Thoracic aorta (tissue), 2 donors: ENCODE data around the gene WAPL. TPM values are rescaled to one million over a fixed set of nuclear protein-coding genes. Genes with fewer than 3 reads are reported as not detected.

Experiments
- ATAC-seq: fragments of 150-250 bp; one replicate; pipeline ENCODE4 v1.8.0; 2017; ENCODE audit warnings: low read depth; ENCODE audit not compliant: insufficient number of reproducible peaks, low FRiP score
- DNase-seq: peaks from one replicate; pipeline ENCODE4 v3.0.0-alpha.2; 2020; ENCODE audit warnings: low spot score
- H3K27ac ChIP-seq, 2 donors: fragments of 200-600 bp; sonication (generic); 1 replicate in 1 of 2; 2 replicates in 1 of 2; pipeline ENCODE4 v1.5.1; 2016; ENCODE audit warnings: mild to moderate bottlenecking in 2 of 2, moderate library complexity in 2 of 2
- H3K27me3 ChIP-seq: fragments of 200-600 bp; sonication (generic); replicated peaks from 2 replicates; pipeline ENCODE4 v1.6.0; 2016; ENCODE audit warnings: mild to moderate bottlenecking; ENCODE audit not compliant: insufficient read depth
- H3K36me3 ChIP-seq: fragments of 200-600 bp; sonication (generic); one replicate; pipeline ENCODE4 v1.5.1; 2016
- H3K4me1 ChIP-seq, 2 donors: fragments of 200-600 bp; sonication (generic); 1 replicate in 1 of 2; 2 replicates in 1 of 2; pipeline versions ENCODE4 v1.5.1 to v1.6.0; 2016; ENCODE audit warnings: low read depth in 2 of 2, mild to moderate bottlenecking in 1 of 2; ENCODE audit not compliant: control insufficient read depth in 1 of 2
- H3K4me3 ChIP-seq: fragments of 200-600 bp; sonication (generic); 2 replicates; pipeline ENCODE4 v1.5.1; 2016; ENCODE audit warnings: mild to moderate bottlenecking
- H3K9me3 ChIP-seq: fragments of 200-600 bp; sonication (generic); 2 replicates; pipeline ENCODE4 v1.5.1; 2016
- CTCF ChIP-seq: fragments of 200-600 bp; sonication (generic); IDR thresholded peaks from one replicate; pipeline ENCODE4 v1.5.1; 2019; ENCODE audit warnings: antibody characterized with exemption
- total RNA-seq, 2 donors: library from RNA; depleted of rRNA; stranded (reverse); fragments of >200 nt; gene quantifications; one replicate each; pipeline versions ENCODE4 v1.1.0 to v1.2.3, GENCODE V29; 2016

Gene WAPL
- total RNA-seq, 2 donors from 2014 or later: 25.9 to 52.7 TPM

GRCh38 chr10:86434656-86435055 lies 86.9 kb downstream of the WAPL start:
- Histone ChIP-seq H3K36me3 (peaks cover 11% of the 10 kb centered on the region), H3K9me3 (no peaks in the 10 kb centered on the region), H3K4me3 (no peak overlapping the region), H3K27me3 (no peaks in the 10 kb centered on the region), H3K27ac (peak overlapping the region in 1 of 2 donors; percentile 34), H3K4me1 (peaks cover 12 to 17% of the 10 kb centered on the region in 2 donors)
- no peak for DNase-seq
- no peak for ATAC-seq
- TF ChIP-seq CTCF: no peak

GRCh38 chr10:86423739-86424138 lies 97.9 kb downstream of the WAPL start:
- DNase-seq (no peak), ATAC-seq (no peak)
- no peaks in the 10 kb centered on the region for H3K9me3 ChIP-seq
- H3K4me1 ChIP-seq: no peaks in the 10 kb centered on the region
- no peak overlapping the region for H3K4me3 ChIP-seq
- TF ChIP-seq CTCF: no peak
- H3K36me3 ChIP-seq: no peaks in the 10 kb centered on the region
- H3K27me3 ChIP-seq: no peaks in the 10 kb centered on the region
- no peak overlapping the region for H3K27ac ChIP-seq

- no peaks in the 10 kb centered on the region for H3K36me3 ChIP-seq
- H3K4me3 ChIP-seq: no peak overlapping the region
- DNase-seq: no peak
- H3K27me3 ChIP-seq: no peaks in the 10 kb centered on the region
- no peaks in the 10 kb centered on the region for H3K4me1 ChIP-seq
- ATAC-seq: no peak
- no peak for TF ChIP-seq CTCF
- H3K27ac ChIP-seq: no peak overlapping the region
- no peaks in the 10 kb centered on the region for H3K9me3 ChIP-seq
These were observed 102.5 kb downstream of the WAPL start for GRCh38 chr10:86419101-86419500.

GRCh38 chr10:86415583-86415982 lies 106.0 kb downstream of the WAPL start:
- Histone ChIP-seq H3K9me3 (no peaks in the 10 kb centered on the region), H3K27me3 (no peaks in the 10 kb centered on the region), H3K4me1 (peaks cover 19 to 32% of the 10 kb centered on the region in 2 donors), H3K4me3 (no peak overlapping the region), H3K27ac (no peak overlapping the region), H3K36me3 (no peaks in the 10 kb centered on the region)
- no peak for TF ChIP-seq CTCF
- ATAC-seq (no peak), DNase-seq (no peak)

GRCh38 chr10:86415116-86415515 lies 106.5 kb downstream of the WAPL start:
- ATAC-seq (no peak), DNase-seq (no peak)
- H3K4me1 ChIP-seq: peaks cover 20 to 36% of the 10 kb centered on the region in 2 donors
- no peaks in the 10 kb centered on the region for H3K9me3 ChIP-seq
- no peaks in the 10 kb centered on the region for H3K27me3 ChIP-seq
- H3K27ac ChIP-seq: no peak overlapping the region
- H3K4me3 ChIP-seq: no peak overlapping the region
- TF ChIP-seq CTCF: no peak
- no peaks in the 10 kb centered on the region for H3K36me3 ChIP-seq
